ENCODE measurements around the gene TMEM169. TPM values are rescaled to one million over a fixed set of nuclear protein-coding genes. Genes with fewer than 3 reads are reported as not detected.

TMEM169 gene
- total RNA-seq, 4 donors from 2014 or later, result 0.36 to 1.6 (median 0.70) TPM

DNA sequence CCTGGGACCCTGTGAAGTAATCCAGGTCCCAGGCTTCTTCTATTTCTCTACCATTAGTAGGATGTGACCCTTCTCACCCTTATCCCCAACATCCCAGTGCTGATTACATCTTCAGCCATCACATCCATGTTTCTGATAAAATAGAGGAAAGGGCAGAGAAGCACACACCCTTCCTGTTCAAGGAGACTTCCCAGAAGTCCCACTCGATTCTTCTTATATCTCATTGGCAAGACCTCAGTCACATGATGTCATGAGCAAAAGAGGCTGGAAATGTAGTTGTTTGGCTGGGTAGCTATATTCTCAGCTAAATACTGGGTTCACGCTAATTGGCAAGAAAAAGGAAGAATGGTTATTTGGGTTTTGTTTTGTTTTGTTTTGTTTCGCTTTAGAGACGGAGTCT lies 19.4 kb downstream of the TMEM169 start:
- TF ChIP-seq, protein P1, sequence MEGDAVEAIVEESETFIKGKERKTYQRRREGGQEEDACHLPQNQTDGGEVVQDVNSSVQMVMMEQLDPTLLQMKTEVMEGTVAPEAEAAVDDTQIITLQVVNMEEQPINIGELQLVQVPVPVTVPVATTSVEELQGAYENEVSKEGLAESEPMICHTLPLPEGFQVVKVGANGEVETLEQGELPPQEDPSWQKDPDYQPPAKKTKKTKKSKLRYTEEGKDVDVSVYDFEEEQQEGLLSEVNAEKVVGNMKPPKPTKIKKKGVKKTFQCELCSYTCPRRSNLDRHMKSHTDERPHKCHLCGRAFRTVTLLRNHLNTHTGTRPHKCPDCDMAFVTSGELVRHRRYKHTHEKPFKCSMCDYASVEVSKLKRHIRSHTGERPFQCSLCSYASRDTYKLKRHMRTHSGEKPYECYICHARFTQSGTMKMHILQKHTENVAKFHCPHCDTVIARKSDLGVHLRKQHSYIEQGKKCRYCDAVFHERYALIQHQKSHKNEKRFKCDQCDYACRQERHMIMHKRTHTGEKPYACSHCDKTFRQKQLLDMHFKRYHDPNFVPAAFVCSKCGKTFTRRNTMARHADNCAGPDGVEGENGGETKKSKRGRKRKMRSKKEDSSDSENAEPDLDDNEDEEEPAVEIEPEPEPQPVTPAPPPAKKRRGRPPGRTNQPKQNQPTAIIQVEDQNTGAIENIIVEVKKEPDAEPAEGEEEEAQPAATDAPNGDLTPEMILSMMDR (IDR thresholded peaks at IDR 0.05), result no peak

DNA sequence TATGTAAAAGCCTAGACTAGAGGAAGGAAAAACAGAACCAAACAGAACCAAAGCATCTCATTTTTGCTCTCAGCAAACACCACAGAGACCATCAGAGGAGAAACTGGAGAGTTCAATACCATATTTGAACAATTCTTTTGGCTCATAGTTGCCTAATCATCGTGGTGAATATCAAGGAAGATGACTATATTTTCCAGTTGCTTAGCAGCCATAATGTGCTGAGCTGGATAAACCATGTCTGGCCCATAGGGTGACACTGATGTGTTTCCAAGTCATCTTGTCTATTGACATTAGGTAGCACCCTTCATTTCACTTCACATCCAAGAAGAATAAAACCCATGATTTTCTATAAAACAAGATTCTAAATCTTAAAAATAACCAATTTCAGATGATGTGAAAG lies 21.5 kb downstream of the TMEM169 start:
- TF ChIP-seq, protein P1 (IDR thresholded peaks at IDR 0.05), result no peak
- ATAC-seq (ENCODE audit: low FRiP score) (no peak), DNase-seq (ENCODE audit: low spot score) (no peak)

More for the DNA sequence above, 19.4 kb downstream of the TMEM169 start:
- ATAC-seq (ENCODE audit: low FRiP score) (no peak), DNase-seq (ENCODE audit: low spot score) (no peak)

DNA sequence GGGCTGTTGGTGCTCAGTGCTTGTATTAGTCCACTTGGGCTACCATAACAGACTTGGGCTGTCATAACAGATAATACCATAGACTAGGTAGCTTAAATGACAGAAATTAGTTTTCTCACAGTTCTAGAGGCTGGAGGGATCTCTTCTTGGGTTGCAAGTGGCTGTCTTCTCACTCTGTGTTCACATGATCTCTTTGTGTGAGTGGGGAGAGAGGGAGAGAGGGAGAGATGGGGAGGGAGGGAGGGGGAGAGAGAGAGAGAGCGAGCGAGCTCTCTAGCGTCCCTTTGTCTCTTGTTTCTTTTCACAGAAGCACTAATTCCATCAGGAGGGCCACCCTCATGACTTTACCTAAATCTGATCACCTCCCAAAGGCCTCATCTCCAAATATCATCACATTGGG lies 23.0 kb downstream of the TMEM169 start:
- ATAC-seq (ENCODE audit: low FRiP score) (no peak), DNase-seq (ENCODE audit: low spot score) (no peak)
- TF ChIP-seq, protein P1 (IDR thresholded peaks at IDR 0.05), result no peak

DNA sequence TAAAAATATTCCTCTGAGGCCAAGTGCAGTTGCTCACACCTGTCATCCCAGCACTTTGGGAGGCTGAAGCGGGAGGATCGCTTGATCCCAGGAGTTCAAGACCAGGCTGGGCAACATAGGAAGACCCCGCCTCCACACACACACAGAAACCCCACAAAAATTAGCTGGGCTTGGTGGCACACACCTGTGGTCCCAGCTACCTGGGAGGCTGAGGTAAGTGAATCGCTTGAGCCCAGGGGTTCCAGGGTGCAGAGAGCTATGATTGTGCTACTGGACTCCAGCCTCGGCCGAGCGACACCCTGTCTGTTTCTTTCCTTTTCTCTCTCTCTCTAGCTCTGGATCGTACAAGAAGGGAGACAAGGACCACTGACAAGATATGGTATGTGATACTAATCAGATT lies 25.6 kb downstream of the TMEM169 start:
- ATAC-seq (ENCODE audit: low FRiP score), result no peak
- TF ChIP-seq, protein P1 (IDR thresholded peaks at IDR 0.05), result no peak
- DNase-seq (ENCODE audit: low spot score), result no peak

DNA sequence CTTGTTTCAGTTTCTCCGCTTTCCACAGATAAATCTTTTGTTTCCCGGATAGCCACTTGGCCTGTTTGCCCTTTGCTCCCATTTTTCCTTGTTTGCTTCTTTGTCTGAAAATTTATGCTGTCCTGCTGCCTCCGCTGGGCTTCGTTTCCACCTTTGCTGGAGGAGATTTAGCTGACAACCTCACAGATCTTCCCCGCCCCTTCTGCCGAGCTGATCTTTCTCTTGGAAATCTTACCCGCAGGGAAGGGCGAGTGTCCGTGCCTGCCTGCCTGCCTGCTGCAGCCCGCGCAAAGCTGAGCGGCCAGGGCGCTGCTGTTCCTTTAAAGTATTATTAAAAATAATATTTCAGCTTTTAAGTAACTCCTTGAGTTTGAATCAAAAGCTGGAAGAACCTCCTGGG lies 26.0 kb downstream of the TMEM169 start:
- TF ChIP-seq, protein P1 (IDR thresholded peaks at IDR 0.05), result no peak
- DNase-seq (ENCODE audit: low spot score) (no peak), ATAC-seq (ENCODE audit: low FRiP score) (peak; percentile 47)

DNA sequence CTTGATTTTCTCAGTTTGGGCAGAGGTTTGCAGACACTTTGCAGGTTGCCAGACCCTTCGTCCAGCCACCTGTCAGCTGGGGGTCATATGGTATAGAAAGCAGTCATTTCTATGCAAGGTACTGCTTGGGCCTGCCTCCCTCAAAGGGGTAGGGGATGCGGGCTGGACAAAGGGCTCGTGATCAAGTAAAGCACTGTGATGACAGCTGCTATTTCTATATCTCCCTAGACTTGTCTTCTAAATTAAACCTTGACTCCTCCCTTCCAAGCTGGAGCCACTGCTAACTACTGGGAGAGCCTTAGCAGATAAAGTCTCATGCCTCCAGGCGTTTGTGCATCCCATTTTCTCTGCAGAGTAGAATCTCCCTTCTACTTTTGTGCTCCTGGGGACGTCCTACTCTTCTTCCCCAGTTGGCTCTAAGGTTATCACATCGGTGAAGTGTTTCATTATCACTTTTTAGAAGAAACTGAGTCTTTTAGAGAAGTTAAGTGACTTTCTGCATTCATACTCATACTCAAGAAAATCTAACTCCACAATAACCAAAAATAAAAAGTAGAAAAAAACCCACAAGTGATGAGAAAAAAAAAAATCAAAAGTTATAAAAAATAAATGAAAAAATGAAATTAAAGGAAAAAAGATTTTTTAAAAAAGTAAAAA lies 26.7 kb downstream of the TMEM169 start:
- no peak for DNase-seq (ENCODE audit: low spot score)
- ATAC-seq (ENCODE audit: low FRiP score), result no peak
- TF ChIP-seq, protein P1 (IDR thresholded peaks at IDR 0.05), result no peak
